Measurements from ENCODE around the gene TMEM11.
"Not testable (repeated sequence)": the region's sequence is repeated elsewhere in the genome, so short reads cannot be mapped to it uniquely, and the experiment has no call there.

Gene TMEM11

DNA sequence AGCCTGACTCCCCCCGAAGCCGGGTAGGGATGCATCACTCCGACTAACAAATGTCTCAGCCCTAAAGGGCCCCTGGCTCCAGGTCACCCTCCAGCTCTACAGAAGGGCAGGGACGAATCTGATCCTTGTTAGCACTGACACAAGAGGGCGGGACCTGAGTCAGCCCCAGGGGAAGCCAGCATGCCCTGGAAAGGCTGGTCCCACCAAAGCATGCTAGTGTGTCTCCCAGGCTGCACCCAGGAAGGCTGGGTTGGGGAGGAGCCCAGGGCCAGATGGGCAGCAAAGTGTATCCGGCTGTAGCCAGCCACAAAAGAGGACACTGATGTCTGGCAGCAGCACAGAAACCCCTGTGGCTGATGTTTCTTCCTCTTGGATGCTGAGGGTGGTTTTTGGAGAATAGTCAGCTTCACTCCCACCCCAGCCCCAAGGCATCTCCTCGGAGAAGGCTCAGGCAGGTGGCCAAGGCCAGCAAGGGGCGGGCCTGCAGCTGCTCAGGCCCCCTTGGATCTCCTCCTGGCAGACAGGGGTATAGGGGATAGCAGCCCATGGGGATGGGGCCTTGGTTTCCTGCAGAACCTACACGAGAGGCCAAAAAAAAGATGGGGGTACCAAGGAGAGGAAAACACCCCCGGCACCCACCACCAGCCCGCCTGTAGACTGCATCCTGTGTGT lies 28.2 kb upstream of the TMEM11 start:
- no peak for DNase-seq (ENCODE audit: low read depth in 2 of 2)

DNA sequence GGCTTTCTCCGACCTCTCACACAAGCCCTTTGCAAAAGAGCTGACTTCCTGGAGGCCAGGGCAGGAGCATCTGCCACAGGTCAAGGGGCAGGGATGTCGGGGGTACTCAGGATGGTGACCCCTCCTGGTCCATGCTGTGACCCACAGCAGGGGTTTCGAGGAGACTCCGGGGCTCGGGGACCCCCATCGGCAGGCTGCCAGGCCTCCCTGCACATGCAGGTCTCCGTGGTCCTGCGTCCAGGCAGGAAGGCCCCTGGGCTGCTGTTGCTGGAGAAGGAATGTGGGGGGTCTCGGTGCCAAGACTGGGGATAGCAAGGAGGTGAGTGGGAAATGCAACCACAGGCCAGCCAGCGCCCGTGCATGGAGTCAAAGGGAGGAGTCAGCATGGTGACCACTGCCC lies 27.6 kb upstream of the TMEM11 start:
- DNase-seq (ENCODE audit: low read depth in 2 of 2): no peak

DNA sequence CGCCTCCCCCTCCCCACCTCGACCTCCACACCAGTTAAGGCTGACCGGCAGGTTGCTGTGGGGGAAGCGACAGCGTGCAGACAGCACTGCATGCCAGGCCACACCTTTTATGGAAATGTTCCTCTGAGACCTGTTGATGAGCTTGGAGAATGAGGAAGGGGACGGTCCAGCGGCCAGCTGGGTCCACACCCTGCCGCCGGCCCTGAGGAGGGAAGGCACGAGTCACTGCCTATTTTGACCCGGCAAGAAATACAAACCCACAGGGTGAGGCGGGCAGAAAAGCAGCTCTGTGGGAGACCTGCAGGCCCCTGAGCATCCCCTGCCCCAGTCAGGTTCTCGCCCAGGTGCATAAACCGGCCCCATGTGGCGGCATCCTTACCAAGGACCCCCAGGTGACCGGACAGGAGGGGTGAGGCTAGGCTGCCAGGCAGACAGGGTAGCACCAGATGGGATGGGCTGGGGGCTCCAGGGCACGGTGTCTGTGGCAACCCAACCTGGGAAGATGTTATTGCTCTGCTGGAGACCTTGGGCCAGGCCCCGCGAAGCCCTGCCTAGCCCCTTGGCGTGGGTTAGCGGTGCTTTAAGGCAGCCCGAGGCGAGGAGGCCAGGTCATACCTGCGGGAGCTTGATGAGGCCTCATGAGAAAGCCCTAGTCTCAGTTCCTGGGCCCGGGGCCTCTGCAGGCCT lies 26.6 kb upstream of the TMEM11 start:
- DNase-seq (ENCODE audit: low read depth in 2 of 2): no peak

DNA sequence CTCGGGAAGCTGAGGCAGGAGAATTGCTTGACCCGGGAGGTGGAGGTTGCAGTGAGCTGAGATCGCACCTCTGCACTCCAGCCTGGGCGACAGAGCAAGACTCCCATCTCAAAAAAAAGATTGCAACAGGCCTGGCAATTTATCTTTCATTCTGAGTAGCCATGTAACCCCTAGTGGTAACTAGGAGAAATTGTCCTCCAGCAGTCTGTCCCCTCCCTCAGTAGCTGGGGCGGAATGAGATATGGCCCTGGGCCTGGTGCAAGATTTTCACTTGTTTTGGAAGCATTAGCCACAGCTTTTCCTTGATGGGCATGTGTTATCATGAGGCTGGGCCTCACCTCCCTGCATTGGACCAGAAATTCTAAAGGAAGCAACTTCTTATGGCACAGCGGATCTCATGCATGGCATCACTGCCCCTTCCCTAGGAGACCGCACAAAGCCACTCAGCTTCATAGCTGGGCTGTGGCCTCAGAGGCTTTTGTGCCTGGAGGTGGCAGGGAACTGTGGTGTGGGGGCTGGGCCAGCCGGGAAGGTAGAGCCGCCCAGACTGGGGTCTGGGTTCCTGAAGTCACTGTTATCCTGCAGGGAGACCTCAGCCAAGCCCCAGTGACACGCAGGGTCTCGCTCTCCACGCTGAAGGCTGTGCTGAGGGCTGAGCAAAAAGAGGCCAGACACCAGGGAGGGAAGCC lies 25.9 kb upstream of the TMEM11 start:
- DNase-seq (ENCODE audit: low read depth in 2 of 2): no peak

DNA sequence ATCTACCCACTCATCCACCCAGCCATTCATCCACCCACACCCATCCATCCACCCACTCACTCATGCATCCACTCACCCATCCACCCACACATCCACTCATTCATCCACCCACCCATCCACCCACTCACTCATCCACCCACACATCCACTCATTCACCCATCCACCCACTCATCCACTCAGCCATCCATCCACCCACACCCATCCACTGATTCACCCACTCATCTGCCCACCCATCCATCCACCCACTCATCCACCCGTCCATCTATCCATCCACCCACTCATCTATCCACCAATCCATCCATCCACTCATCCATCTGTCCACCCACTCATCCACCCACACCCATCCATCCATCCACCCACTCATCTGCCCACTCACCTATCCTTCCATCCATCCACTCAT lies 22.0 kb upstream of the TMEM11 start:
- DNase-seq (ENCODE audit: low read depth in 2 of 2): peak in 1 of 2 donors; percentile 27

DNA sequence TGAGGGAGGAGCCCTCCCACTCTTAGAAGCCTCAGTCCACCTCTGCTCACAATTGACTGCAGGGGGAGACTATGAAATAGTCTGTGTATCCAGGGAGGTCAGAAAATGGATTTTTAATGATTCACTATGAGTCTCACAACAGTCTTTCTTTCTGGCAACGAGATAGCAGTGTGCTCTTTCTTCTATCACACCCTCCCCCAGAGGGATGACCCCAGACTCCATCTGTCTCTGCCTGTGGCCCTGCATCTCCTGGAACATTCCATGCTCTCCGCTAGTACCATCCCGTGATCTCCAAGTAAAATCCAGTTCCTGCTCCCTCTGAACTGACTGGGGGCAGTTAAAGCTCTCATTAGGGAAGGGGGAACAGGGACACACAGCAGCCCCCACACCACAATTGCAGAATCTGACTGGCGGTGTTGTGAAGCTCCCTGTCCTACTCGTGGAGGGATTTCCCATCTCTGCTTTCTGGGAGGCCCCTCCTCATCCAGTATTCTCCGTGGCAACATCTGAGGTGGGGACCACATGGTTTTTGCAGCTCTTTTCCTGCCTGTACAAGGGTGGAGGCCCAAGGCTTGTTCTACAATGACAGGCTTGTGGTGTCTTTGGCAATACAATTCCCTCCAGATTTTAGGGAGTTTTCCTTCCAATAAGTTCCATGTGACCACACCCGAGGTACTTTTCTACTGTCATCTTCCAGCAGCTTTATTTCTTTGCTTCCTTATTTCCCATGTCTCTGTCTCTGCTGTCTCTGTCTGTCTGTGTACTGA lies 19.8 kb upstream of the TMEM11 start:
- no peak for DNase-seq (ENCODE audit: low read depth in 2 of 2)

DNA sequence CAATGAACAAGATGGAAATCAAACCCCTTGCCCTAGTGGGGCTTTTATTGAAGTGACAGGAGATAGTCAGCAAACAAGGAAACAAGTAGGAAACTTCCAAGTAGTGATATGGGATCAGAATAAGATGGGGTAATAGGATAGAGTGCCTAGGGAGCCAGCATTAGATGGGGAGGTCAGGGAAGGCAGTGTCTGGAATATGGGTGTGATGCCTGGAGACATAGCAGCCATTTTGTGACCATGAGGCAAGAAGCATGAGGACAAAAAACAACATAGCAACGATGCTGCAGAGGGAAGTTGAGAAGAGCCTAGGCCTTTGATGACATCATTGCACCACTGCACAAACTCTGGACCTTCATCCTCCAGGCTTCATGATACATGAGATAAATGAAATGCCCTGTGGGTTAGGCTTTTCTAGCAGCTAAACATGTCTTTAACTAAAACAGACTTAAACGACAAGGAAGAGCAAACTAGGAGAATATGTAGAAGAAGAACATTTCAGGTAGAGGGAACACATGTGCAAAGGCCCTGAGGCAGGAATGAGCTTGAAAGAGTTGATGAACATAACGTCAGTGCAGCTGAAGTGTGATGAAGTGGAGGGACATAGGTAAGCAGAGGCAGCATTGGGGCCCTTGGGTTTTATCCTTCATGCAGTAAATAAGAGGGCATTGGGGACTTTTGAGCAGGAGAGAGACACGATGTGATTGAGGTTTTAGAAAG lies 18.2 kb upstream of the TMEM11 start:
- no peak for DNase-seq (ENCODE audit: low read depth in 2 of 2)

DNA sequence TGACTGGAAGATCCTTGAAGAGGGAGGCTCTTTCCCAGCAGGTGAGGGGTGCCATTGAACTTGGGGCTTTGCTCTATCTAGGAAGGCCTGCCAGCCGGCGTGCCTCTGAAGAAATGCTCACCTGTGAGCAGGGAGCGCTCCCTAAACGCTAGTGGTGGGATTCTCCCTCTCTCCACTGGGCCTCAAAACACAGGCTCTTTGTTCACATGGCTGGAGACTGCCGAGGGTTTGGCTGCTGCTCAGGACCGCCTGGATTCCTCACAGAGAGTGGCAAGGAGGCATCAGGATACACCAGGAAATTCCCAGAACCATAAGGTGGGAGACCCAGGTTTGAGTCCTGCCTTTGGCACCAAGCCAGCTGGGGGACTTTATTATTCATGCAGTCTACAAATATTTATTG lies 17.6 kb upstream of the TMEM11 start:
- DNase-seq (ENCODE audit: low read depth in 2 of 2): no peak

DNA sequence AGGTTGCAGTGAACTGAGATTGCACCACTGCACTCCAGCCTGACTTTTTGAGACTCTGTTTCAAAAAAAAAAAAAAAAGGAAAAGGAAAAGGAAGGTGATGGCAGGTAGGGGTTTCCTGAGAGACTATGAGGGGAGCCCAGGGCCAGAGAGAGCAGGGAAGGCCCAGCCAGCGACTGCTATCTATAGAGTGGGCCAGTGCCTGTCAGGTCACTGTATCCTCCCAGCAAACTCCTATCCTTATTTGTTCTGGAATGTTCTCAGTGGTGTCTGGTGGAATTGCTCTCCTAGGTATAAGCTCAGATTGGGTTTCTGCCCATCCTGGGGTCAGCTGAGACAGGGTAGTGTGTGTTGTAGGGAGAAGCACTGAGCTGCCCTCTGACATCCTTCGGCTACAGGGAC lies 14.9 kb upstream of the TMEM11 start:
- no peak for DNase-seq (ENCODE audit: low read depth in 2 of 2)

DNA sequence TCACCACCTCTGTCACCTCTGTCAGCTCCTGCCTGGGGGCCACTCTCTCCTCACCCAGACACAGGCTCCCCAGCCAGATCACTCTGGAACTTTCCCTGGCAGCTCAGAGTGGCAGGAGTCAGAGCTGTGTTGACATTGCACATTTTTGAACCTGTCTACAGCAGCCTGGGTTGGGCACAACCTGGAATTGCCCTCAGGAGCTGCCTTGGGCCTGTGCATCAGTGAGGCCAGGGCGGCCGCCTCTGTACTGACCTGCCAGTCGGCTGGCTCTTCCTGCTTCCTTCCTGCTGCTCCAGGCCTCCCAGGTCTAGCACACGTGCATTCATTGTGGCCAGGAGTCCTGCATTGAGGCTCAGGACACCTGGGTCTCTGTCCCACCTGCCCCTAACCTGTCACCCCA lies 14.2 kb upstream of the TMEM11 start:
- no peak for DNase-seq (ENCODE audit: low read depth in 2 of 2)

DNA sequence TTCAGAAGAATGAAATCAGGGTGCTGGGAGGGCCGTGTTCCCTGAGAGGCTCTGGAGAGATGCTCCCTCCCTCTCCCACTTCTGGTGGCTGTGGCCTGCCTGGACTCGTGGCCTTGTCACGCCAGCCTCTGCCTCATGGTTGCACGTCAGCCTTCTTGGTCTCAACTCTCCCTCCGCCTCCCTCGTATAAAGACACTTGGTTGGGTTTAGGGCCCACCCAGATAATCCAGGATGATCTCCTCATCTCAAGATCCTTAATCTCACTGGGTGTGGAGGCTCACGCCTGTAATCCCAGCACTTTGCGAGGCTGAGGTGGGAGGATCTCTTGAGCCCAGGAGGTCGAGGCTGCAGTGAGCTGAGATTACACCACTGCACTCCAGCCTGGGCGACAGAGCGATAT lies 13.3 kb upstream of the TMEM11 start:
- DNase-seq (ENCODE audit: low read depth in 2 of 2): not testable (repeated sequence)

DNA sequence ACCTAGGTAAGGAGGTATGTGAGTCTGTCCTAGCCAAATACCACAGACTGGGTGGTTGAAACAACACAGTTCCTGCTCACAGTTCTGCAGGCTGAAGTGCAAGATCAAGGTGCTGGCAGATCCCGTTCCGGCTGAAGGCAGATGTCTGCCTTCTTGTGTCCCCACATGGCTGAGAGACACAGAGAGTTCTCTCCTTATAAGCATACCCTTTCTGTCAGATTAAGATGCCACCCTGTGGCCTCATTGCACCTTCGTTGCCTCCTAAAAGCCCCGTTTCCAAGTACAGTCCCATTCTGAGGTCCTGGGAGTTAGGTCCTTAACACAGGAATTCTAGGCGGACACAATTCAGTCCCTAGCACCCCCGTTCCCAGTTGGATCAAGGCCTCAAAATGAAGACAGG lies 9.1 kb upstream of the TMEM11 start:
- no peak for DNase-seq (ENCODE audit: low read depth in 2 of 2)

DNA sequence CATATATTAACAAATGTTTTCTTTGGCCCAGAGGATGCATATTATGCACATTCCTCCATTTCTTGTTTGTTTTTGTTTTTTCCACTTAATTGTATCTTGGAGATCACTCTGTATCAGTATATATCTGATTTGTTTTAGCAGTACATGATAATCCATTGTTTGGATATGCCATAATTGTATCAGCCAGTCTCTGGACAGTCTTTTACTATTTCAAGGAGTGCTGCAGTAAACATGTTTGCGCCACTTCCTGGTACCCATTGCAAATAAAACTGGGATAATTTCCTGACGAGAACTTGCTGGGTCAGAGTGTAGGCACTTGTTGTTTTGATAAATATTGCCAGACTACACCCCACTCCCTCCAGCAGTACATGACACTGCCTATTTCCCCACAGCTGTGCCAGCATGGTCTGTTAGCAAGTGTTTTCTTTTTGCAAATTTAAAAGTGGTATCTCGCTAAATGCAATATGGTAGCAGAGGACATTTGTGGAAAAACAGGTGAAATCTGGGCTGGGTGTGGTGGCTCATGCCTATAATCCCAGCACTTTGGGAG lies 4.9 kb upstream of the TMEM11 start:
- no peak for DNase-seq (ENCODE audit: low read depth in 2 of 2)

DNA sequence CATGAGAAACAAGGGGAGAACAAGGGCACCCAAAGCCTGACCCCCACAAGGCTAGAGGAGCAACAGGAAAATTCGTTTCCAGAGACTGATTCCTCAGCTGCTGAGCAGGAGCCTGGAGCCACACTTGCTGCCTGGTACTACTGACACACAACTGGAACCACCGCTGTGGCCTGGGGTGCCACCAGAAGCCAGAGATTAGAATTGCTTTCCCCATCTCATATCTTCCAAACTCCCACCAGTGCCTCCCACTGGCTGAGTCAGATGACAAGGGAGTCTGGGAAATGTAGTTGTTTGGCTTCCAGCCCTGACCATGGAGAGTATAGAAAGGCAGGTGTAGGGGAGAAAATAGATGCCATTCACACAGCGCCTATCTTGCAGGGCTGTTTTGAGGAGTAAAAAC lies 4.1 kb upstream of the TMEM11 start:
- DNase-seq (ENCODE audit: low read depth in 2 of 2): no peak

DNA sequence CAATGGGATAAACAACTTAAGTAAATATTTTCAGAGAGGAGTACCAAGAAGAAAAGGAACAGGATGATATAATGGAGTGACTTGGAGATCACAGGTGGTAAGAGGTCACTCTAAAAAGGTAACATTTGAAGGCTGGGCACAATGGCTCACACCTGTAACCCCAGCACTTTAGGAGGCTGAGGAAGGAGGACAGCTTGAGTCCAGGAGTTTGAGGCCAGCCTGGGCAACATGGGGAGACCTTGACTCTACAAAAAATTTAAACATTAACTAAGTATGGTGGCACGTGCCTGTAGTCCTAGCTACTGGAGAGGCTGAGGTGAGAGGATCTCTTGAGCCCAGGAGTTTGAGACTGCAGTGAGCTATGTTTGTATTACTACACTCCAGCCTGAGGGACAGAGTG lies 3.4 kb upstream of the TMEM11 start:
- DNase-seq (ENCODE audit: low read depth in 2 of 2): no peak

DNA sequence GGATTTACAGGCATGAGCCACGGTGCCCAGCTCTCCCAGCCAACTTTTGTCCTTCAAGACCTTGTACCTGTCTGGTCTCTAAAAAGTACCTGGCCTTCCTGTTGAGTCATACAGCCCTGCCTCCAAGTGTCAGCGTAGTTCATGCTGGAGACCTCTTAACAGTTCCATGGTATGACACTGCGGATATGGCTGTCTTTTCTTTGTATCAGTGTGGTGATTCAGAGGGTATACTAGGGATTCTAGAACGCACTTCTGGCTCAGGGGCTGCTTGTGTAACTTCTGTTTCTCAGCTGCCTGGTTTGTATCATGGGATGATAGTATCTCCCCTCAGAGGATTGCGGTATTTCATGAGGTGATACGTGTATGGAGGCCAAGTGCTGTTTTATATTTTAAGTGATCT lies 2.0 kb upstream of the TMEM11 start:
- DNase-seq (ENCODE audit: low read depth in 2 of 2): no peak

DNA sequence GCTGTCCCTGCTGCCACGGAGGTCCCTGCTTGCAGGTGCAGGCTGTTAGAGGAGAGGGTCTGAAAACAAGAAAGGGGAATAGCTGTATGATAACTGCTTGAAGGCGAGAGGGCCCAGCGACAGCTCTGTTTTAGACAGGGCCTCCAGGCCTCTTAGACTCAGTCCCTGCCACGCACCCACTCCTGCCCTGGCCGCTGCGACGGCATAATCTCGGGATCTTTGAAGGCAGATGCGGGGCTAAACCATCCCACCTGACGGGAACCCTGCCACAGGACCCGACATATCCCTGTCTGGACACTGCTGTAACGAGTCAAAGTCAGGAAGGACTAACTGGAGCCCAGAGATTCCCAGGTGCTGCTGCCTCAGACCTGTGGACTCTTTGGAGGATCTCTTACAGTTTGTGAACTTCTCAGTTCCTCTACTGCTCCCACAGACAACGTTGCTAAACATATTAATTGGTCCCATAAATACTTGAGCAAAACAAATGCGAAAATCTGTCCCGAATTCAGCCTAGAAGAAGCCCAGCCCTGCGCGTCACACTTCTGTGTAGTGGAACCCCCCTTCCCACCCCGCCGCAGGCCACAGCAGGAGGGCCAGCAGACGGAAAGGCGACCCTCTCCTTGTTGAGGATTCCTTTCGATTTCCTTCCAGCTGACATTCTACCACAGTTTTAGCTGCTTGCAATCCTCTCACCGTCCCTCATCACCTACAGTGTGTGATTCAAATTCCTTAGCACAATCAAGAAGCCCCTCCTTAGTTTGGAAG lies 998 bp upstream of the TMEM11 start:
- DNase-seq (ENCODE audit: low read depth in 2 of 2): no peak

DNA sequence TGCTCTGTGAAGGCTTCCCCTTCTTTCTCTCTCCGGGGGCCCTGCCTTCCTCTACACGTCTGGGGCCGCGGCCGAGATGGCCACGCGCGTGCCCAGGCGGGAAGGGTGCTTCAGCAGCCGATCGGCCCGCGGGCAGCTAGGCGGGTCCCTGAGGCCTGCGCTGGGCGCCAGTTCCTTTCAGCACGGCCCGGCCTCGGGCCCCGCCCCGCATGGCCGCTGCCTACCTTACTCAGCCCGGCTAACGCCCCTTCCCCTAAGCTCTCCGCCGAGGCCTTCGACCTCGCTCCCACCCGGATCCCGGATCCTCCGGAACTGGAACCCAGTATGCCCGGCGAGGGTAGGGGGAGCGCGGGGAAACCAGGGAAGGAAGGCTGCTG lies 335 bp downstream of the TMEM11 start:
- DNase-seq (ENCODE audit: low read depth in 2 of 2): no peak

DNA sequence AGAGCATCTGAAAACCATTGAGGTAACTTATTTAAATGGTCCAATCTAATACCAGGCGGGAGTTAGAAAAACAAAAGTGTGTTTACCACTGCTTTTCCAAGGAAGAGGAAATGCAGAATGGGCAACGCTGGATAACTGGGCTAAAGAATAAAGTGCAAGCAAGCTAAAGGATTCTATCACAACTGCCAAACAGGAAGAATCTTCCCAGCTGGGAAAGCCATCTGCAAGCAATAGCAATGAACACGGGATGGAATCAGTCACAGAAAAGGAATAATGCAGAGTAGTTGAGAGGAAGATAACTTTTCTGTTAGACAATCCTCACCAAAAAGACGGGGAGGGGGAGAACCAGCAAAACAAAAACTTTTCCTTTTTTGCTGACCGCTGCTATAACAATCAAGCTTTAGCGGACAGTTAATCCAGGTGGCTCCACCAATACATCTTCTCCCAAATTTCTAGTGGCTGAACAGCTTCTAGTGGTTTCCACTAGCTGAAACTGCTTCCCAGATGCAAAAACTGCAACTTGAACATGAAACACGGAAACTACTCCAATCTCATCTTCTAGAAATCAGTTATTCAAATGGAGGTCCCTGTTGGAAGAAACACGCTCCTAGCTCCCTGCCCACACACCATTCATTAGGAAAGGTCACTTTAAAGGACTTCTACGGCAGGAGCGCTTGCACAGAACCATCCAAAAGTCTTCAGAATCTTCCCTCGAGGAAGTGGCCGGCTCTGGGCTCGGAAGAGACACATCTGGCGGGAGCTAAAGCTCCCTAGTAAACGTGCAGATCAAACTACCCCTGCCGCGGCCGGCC lies 929 bp downstream of the TMEM11 start:
- DNase-seq (ENCODE audit: low read depth in 2 of 2): no peak
